Fibroblast of lung (primary cell): ENCODE results near the gene METRNL.

Experiments used
- EZH2 ChIP-seq: IDR thresholded peaks from 2 replicates; pipeline ENCODE4 v1.5.1; 2012; ENCODE audit warnings: low read length, control low read depth, mild to moderate bottlenecking; ENCODE audit errors: missing control alignments
- TF ChIP-seq, protein P1 (sequence below), 2 donors: IDR thresholded peaks in 1 of 2; conservative IDR thresholded peaks in 1 of 2; 1 replicate in 1 of 2; 2 replicates in 1 of 2; pipeline ENCODE4 v1.5.1; 2011 to 2012; ENCODE audit warnings: low read length in 2 of 2, control low read depth in 1 of 2, inconsistent platforms in 1 of 2, low read depth in 1 of 2, mild to moderate bottlenecking in 1 of 2

DNA sequence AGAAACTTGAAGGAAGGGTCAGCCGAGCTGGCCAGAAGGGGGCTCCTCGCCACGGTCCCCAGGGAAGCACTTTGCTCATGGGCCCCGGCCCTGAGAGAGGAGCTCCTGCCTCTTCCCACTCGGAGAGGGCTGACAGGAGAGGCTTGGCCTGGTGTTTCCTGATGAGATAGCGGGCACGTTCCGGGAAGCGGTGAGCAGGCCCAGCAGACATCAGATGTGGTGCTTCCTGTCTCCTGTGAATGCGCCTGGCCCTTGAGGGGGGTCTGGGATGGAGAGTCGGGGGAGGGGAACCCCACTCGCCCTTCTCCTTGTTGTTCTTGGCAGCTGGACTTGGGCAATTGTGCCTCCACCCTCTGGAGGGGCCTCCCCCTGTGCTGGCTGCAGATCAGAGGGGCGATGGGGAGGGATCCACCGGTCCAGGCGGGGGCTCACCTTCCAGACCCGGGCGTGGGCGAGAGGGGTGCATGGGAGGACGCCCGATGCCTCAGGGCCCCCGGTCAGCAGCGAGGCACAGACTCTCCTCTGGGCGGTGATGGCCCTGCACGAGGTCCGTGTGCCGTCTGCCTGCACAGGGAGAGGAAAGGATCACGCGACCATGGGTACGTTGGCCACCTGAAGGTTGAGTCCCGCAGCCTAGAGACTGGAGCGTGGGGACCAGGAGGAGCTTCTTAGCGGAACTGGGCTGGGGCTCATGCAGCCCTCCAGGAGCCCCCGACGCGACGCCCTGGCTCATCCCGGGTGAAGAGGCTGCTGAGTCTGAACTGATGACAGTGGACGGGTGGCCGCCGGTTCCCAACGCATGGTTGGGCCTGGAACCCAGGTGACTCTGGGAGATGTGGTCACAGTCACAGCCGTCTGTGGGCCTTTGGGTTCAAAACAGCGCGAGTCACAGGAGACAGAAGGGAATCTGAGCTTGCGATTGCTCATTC is 25.4 kb downstream of the METRNL start:
- TF ChIP-seq, protein P1, sequence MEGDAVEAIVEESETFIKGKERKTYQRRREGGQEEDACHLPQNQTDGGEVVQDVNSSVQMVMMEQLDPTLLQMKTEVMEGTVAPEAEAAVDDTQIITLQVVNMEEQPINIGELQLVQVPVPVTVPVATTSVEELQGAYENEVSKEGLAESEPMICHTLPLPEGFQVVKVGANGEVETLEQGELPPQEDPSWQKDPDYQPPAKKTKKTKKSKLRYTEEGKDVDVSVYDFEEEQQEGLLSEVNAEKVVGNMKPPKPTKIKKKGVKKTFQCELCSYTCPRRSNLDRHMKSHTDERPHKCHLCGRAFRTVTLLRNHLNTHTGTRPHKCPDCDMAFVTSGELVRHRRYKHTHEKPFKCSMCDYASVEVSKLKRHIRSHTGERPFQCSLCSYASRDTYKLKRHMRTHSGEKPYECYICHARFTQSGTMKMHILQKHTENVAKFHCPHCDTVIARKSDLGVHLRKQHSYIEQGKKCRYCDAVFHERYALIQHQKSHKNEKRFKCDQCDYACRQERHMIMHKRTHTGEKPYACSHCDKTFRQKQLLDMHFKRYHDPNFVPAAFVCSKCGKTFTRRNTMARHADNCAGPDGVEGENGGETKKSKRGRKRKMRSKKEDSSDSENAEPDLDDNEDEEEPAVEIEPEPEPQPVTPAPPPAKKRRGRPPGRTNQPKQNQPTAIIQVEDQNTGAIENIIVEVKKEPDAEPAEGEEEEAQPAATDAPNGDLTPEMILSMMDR (conservative IDR thresholded peaks at IDR 0.05 in 1 of 2, IDR thresholded peaks at IDR 0.05 in 1 of 2; ENCODE audit: low read depth in 1 of 2, low read length in 2 of 2) = no peak
- TF ChIP-seq EZH2 = no peak
